Mucosa of descending colon (tissue), 3 donors: ENCODE measurements around the gene PRSS36. TPM values are rescaled to one million over a fixed set of nuclear protein-coding genes. Genes with fewer than 3 reads are reported as not detected.

Experiments
- ATAC-seq: fragments of 200-7000 bp; cut with Tn5 transposase; one replicate; pipeline ENCODE4 v1.9.1; 2020; ENCODE audit warnings: mild to moderate bottlenecking, moderate library complexity
- DNase-seq, 3 donors: peaks; one replicate each; pipeline ENCODE4 v3.0.0-alpha.2; 2020
- H3K36me3 ChIP-seq: fragments of 200-600 bp; one replicate; pipeline ENCODE4 v1.8.0; 2021; ENCODE audit warnings: low read depth, mild to moderate bottlenecking
- H3K4me1 ChIP-seq: fragments of 200-600 bp; one replicate; pipeline ENCODE4 v1.8.0; 2021; ENCODE audit warnings: low read depth, mild to moderate bottlenecking
- H3K4me3 ChIP-seq: fragments of 200-600 bp; one replicate; pipeline ENCODE4 v1.8.0; 2021; ENCODE audit warnings: mild to moderate bottlenecking
- H3K9me3 ChIP-seq: fragments of 200-600 bp; one replicate; pipeline ENCODE4 v1.8.0; 2021; ENCODE audit warnings: mild to moderate bottlenecking
- intact Hi-C, 2 donors: fragments of 100-400 bp; cut with DNase I in 1 of 2; cut with micrococcal nuclease in 1 of 2; formaldehyde crosslinking; loops; one replicate each; pipeline versions ENCODE4 v1.11.0 to v1.11.1; 2022; cut with DNase I, micrococcal nuclease
- total RNA-seq, 3 donors: library from RNA; stranded (reverse); fragmentation: NEBNext Ultra II Directional in 2 of 3; extraction: Animal tissue kit (Norgen Biotek cat#: 25700) in 2 of 3; gene quantifications; one replicate each; pipeline versions ENCODE4 v1.2.1 to v1.2.4, GENCODE V29; 2021 to 2023
- TF ChIP-seq, protein P1 (sequence below): fragments of 200-600 bp; IDR thresholded peaks from one replicate; pipeline ENCODE4 v1.8.0; 2022; ENCODE audit warnings: antibody characterized with exemption, mild to moderate bottlenecking
- donor health status: DM: no; HTN: no; CAD: no; lungs with moderate emphysema.
- donor health status: DM: no; HTN: no; CAD: no.
- donor health status: DM: no; HTN: yes; CAD: no.

Gene PRSS36
- total RNA-seq, 3 donors from 2014 or later: 8.2 to 10.2 (median 9.5) TPM

DNA sequence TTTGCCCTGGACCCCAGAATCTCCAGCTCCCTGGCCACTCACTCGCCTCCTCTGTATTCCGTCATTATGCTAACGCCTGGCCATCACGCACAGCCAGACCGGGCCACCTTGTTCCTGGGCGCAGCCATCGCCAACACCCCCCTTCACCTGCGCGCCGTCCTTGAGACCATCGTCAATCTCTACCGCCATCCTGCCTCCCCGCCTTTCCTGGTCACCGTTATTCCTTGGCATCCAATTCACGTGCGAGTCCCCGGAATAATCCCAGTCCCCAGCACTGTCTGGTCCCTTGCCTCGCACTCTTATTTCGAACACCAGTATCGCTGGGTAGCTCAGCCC is 55.8 kb downstream of the PRSS36 start:
- peak overlapping the region; percentile 46 for H3K4me3 ChIP-seq
- TF ChIP-seq, protein P1, sequence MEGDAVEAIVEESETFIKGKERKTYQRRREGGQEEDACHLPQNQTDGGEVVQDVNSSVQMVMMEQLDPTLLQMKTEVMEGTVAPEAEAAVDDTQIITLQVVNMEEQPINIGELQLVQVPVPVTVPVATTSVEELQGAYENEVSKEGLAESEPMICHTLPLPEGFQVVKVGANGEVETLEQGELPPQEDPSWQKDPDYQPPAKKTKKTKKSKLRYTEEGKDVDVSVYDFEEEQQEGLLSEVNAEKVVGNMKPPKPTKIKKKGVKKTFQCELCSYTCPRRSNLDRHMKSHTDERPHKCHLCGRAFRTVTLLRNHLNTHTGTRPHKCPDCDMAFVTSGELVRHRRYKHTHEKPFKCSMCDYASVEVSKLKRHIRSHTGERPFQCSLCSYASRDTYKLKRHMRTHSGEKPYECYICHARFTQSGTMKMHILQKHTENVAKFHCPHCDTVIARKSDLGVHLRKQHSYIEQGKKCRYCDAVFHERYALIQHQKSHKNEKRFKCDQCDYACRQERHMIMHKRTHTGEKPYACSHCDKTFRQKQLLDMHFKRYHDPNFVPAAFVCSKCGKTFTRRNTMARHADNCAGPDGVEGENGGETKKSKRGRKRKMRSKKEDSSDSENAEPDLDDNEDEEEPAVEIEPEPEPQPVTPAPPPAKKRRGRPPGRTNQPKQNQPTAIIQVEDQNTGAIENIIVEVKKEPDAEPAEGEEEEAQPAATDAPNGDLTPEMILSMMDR: no peak
- ATAC-seq (peak; percentile 7), DNase-seq (peak in 1 of 3 donors; percentile 49)
- no peaks in the 10 kb centered on the region for H3K36me3 ChIP-seq
- no peaks in the 10 kb centered on the region for H3K9me3 ChIP-seq
- peaks cover 14% of the 10 kb centered on the region for H3K4me1 ChIP-seq
- intact Hi-C loops: no loop called here

DNA sequence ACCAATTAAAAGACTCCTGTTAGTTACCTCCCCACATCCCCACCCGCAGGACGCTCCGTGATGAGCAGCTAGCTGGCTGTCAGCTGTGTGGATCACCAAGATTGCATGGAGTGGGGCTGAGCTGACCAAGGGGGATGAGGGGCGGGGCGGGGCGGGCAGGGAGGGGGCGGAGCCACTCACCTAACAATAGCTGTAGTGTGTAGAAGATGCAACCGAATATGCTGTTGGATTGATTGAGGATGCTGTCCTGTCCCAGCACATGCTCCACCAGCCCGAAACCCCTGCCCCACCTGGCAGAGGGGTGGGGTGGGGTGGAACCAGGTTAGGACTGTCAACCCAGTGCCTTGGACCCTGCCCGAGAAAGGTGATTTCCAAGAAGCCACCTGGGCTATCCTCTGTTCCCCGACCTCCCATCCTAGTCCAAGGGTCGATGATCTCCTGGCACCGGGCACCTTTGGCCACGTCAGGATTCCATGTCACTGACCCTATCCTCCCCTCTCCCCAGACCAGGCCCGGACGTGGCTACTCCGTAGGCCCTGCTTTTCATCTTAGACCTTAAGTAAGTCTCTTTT is 56.6 kb downstream of the PRSS36 start:
- TF ChIP-seq, protein P1: no peak
- Histone ChIP-seq H3K36me3 (no peaks in the 10 kb centered on the region), H3K4me1 (peaks cover 14% of the 10 kb centered on the region), H3K9me3 (no peaks in the 10 kb centered on the region), H3K4me3 (no peak overlapping the region)
- ATAC-seq (no peak), DNase-seq (no peak)
- intact Hi-C loops: no loop called here

DNA sequence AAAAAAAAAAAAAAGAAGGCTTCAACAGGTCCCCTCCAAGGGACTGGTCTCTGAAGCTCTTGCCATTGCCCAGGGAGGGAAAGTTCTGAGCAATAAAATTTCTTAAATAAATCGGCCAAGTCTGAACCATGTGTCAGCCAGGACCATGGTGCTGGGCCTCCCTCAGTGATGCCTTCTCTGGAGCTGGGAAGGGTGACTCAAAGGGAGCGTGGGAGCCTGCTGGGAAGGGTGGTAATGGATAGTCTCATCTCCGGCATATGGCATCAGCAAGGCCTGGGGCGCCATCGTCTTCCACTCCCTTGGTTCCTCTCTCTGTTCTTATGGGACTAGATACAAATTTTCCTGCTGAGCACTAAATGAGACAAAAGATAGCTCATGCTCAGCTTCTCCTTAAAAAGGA is 57.5 kb downstream of the PRSS36 start:
- TF ChIP-seq, protein P1: no peak
- H3K4me1 ChIP-seq: peaks cover 14% of the 10 kb centered on the region
- no peak for DNase-seq
- intact Hi-C loops: no loop called here
- H3K9me3 ChIP-seq: no peaks in the 10 kb centered on the region
- no peak for ATAC-seq
- H3K4me3 ChIP-seq: no peak overlapping the region
- no peaks in the 10 kb centered on the region for H3K36me3 ChIP-seq

DNA sequence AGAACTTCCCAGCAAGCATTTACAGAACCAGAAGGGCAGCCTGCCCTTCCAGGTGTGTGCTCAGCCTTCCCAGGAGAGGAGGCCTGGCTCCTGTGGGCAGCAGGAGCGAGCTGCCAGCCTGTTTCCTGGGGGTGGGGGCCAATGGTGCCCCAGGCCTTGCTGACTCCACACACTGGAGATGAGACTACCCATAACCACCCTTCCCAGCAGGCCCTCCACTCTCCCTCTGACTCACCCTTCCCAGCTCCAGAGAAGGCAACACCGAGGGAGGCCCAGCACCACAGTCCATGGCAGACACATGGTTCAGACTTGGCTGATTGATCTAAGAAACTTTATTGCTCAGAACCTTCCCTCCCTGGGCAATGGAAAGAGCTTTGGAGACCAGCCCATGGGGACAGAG is 59.3 kb downstream of the PRSS36 start:
- Histone ChIP-seq H3K4me3 (no peak overlapping the region), H3K9me3 (no peaks in the 10 kb centered on the region), H3K36me3 (no peaks in the 10 kb centered on the region), H3K4me1 (peaks cover 10% of the 10 kb centered on the region)
- DNase-seq (no peak), ATAC-seq (no peak)
- intact Hi-C loops: no loop called here
- TF ChIP-seq, protein P1: no peak

DNA sequence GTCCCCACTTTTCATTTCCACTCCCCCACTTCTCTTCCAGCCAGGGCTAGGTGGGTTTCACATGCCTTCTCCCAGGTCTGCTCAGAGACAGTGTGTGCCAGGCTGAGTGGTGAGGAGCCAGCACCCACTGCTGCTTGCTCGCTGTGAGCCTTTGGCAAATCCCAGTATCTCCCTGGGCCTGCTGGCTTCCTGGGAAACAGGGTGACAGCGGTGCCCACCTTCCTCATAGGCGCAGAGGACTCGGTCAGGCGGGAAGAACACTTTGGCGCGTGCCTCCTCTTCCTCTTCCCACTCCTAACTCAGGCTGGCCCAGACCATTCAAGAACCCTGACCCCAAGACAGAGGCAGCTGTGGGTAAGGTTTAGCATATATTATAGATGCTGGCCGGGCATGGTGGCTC is 60.7 kb downstream of the PRSS36 start:
- DNase-seq: no peak
- H3K9me3 ChIP-seq: no peaks in the 10 kb centered on the region
- no peak for ATAC-seq
- TF ChIP-seq, protein P1: no peak
- no peaks in the 10 kb centered on the region for H3K36me3 ChIP-seq
- no peak overlapping the region for H3K4me3 ChIP-seq
- intact Hi-C loops: no loop called here
- peaks cover 9% of the 10 kb centered on the region for H3K4me1 ChIP-seq

Other genes with a start within 250 kb of the PRSS36 start
- gene FBXL19, start 226.5 kb downstream of the PRSS36 start, total RNA-seq: 10 to 100 TPM; 17.6 to 30.3 (median 22.4) TPM
- 10 to 100 TPM; 14.6 to 24.6 (median 15.4) TPM for gene ORAI3, start 201.0 kb downstream of the PRSS36 start, total RNA-seq
- gene SETD1A, start 192.3 kb downstream of the PRSS36 start, total RNA-seq: 10 to 100 TPM; 13.4 to 24.7 (median 13.7) TPM
- 10 to 100 TPM; 16.5 to 27.7 (median 23.2) TPM for gene HSD3B7, start 164.9 kb downstream of the PRSS36 start, total RNA-seq
- 1 to 10 TPM in 1 of 3 donors, under 1 TPM in 2; 0.14 to 2.8 (median 0.84) TPM for gene STX1B, start 139.4 kb downstream of the PRSS36 start, total RNA-seq
- gene STX4, start 116.5 kb downstream of the PRSS36 start, total RNA-seq: 10 to 100 TPM; 74.8 to 87.7 (median 86.9) TPM
- gene ZNF668, start 75.8 kb downstream of the PRSS36 start, total RNA-seq: 10 to 100 TPM in 1 of 3 donors, 1 to 10 TPM in 2; 8.3 to 10.2 (median 9.8) TPM
- 10 to 100 TPM; 19.1 to 20.3 (median 20.0) TPM for gene ZNF646, start 75.6 kb downstream of the PRSS36 start, total RNA-seq
- 1 to 10 TPM; 1.1 to 2.7 (median 1.3) TPM for gene PRSS53, start 61.1 kb downstream of the PRSS36 start, total RNA-seq
- gene VKORC1, start 55.3 kb downstream of the PRSS36 start, total RNA-seq: 10 to 100 TPM; 31.9 to 67.9 (median 41.3) TPM
- gene BCKDK, start 41.7 kb downstream of the PRSS36 start, total RNA-seq: 10 to 100 TPM; 31.7 to 40.1 (median 36.6) TPM
- gene KAT8, start 32.4 kb downstream of the PRSS36 start, total RNA-seq: 10 to 100 TPM; 61.1 to 83.1 (median 69.6) TPM
- 100 to 1,000 TPM; 163 to 482 (median 422) TPM for gene PRSS8, start 14.3 kb downstream of the PRSS36 start, total RNA-seq
- 100 to 1,000 TPM; 167 to 264 (median 189) TPM for gene FUS, start 30.1 kb upstream of the PRSS36 start, total RNA-seq
- gene PYCARD, start 52.7 kb upstream of the PRSS36 start, total RNA-seq: 10 to 100 TPM; 39.2 to 63.4 (median 63.1) TPM
- gene TRIM72, start 64.1 kb upstream of the PRSS36 start, total RNA-seq: under 1 TPM in 1 of 3 donors, not detected in 2; 0.02 TPM
- gene PYDC1, start 67.1 kb upstream of the PRSS36 start, total RNA-seq: not detected
- gene ITGAM, start 109.9 kb upstream of the PRSS36 start, total RNA-seq: 10 to 100 TPM in 1 of 3 donors, 1 to 10 TPM in 2; 4.5 to 13.0 (median 5.7) TPM
- gene ITGAX, start 205.1 kb upstream of the PRSS36 start, total RNA-seq: 1 to 10 TPM; 2.9 to 8.6 (median 3.5) TPM
- gene ITGAD, start 243.3 kb upstream of the PRSS36 start, total RNA-seq: under 1 TPM in 1 of 3 donors, not detected in 2; 0.41 TPM